ENCODE measurements around the gene ARL15. TPM values are rescaled to one million over a fixed set of nuclear protein-coding genes. Genes with fewer than 3 reads are reported as not detected.

The ARL15 gene
- total RNA-seq, 1 experiment from 2014 or later, result 13.0 TPM

DNA sequence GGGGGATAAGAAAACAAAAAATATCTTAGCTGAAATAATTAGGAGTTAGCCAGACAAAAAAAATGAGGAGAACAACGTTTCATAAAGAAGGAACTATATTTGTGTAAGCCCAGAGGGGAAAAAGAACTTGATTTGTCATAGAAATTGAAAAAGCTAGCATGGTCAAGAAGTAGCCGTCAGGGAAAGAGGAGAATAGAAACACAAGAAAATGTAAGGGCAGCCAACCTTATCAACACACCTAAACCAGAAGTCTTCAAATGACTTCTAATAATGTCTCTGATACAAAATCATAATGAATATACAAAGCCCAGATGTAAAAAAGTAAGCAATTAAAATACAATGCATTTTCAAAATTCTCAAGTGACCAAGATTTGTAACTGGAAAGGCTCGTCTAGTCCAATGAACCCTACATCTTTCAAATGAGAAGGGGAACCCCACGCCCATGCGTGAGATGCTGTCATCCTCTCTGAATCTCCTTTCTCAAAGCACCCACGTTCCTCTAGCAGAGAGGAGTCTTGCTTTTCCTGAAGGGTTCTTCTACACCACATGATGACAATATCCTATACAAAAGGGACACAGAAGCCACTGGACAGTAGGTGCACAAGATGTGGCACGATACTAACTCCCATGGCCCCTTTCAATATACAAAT, 103.7 kb downstream of the ARL15 start:
- DNase-seq, result no peak
- H3K36me3 Mint-ChIP-seq (ENCODE audit: insufficient read depth in 1 of 3, low read depth in 3 of 3), result peaks cover 0 to 15% (median 4%) of the 10 kb centered on the region in 3 experiments; a peak in 3 of 7 replicates
- H4K5ac ChIP-seq (ENCODE audit: insufficient read length, low read depth, low read length), result no peak overlapping the region
- no peak overlapping the region for H4K91ac ChIP-seq (ENCODE audit: insufficient read length, low read depth, low read length)
- no peaks in the 10 kb centered on the region for H3K9me3 ChIP-seq (ENCODE audit: control insufficient read depth, low read depth, low read length)
- no peak overlapping the region for H3K18ac ChIP-seq (ENCODE audit: insufficient read length, low read depth, low read length)
- no peaks in the 10 kb centered on the region for H3K79me1 ChIP-seq (ENCODE audit: insufficient read depth, low read depth, low read length, poor library complexity, severe bottlenecking)
- H3K9ac ChIP-seq (ENCODE audit: extremely low read depth, insufficient read length, low read length), result no peak overlapping the region
- no peak overlapping the region for H3T11ph ChIP-seq (ENCODE audit: low read length)
- no peaks in the 10 kb centered on the region for H3K27me3 ChIP-seq (ENCODE audit: insufficient read depth, low read length)
- no peak overlapping the region for H2BK12ac ChIP-seq (ENCODE audit: insufficient read length, low read depth, low read length)
- no peak for TF ChIP-seq CTCF (conservative IDR thresholded peaks at IDR 0.05)
- no peak overlapping the region for H2BK5ac ChIP-seq (ENCODE audit: insufficient read length, low read length)
- no peak overlapping the region for H3K27ac Mint-ChIP-seq
- H3K23ac ChIP-seq (ENCODE audit: insufficient read length, low read depth, low read length), result no peak overlapping the region
- H3K27me3 Mint-ChIP-seq (ENCODE audit: low read depth), result no peaks in the 10 kb centered on the region
- no peak overlapping the region for H3K27ac ChIP-seq (ENCODE audit: insufficient read length, low read depth, low read length)
- no peak overlapping the region for H3K4ac ChIP-seq (ENCODE audit: low read depth, low read length)
- no peaks in the 10 kb centered on the region for H4K20me1 ChIP-seq (ENCODE audit: control insufficient read depth, insufficient read depth, insufficient read length)
- no CpG with 5 or more reads among the region's 7 CpGs for WGBS (ENCODE audit: extremely low coverage, insufficient read length, low lambda C conversion rate)
- no peak overlapping the region for H3K4me2 ChIP-seq (ENCODE audit: insufficient read depth, insufficient read length, low read length)
- no peaks in the 10 kb centered on the region for H3K23me2 ChIP-seq (ENCODE audit: insufficient read length, low read depth, low read length, poor library complexity, severe bottlenecking)
- no peaks in the 10 kb centered on the region for H3K79me2 ChIP-seq (ENCODE audit: insufficient read depth, low read length)
- H3K4me3 Mint-ChIP-seq, result no peak overlapping the region
- H2BK120ac ChIP-seq (ENCODE audit: low read depth, low read length, poor library complexity, severe bottlenecking), result no peak overlapping the region
- H4K8ac ChIP-seq (replicated peaks; ENCODE audit: insufficient read length, low read depth, low read length), result no peak overlapping the region
- peaks cover 2 to 3% of the 10 kb centered on the region in 2 experiments; a peak in 2 of 5 replicates for H3K9me3 Mint-ChIP-seq
- H2AK5ac ChIP-seq (ENCODE audit: insufficient read length, low read length), result no peak overlapping the region
- no peak overlapping the region for H2AFZ ChIP-seq (ENCODE audit: low read length)
- H3K4me1 ChIP-seq (ENCODE audit: insufficient read depth, low read length), result peaks cover 3% of the 10 kb centered on the region; the same call in 1 of the 2 replicates
- no peak overlapping the region for H3K56ac ChIP-seq (ENCODE audit: insufficient read length, low read depth, low read length)
- H3K14ac ChIP-seq (ENCODE audit: insufficient read depth, low read length), result no peak overlapping the region
- no peak overlapping the region for H2BK20ac ChIP-seq (ENCODE audit: low read depth, low read length, poor library complexity, severe bottlenecking)
- H3K4me1 Mint-ChIP-seq, result peaks cover 18 to 29% of the 10 kb centered on the region in 2 experiments
- H2BK15ac ChIP-seq (ENCODE audit: low read depth, low read length), result no peak overlapping the region
